H1 (cell line): ENCODE measurements around the gene UQCRC2. TPM values are rescaled to one million over a fixed set of nuclear protein-coding genes. Genes with fewer than 3 reads are reported as not detected.

Experiments
- CHD1 ChIP-seq: IDR thresholded peaks from 2 replicates; pipeline ENCODE4 v1.6.1; 2012; ENCODE audit warnings: low read depth, low read length, improper control_type of control experiment
- CHD7 ChIP-seq: fragments of 300-600 bp; sonication (generic); IDR thresholded peaks from 2 replicates; pipeline ENCODE4 v1.7.1; 2012; ENCODE audit warnings: low read length, moderate library complexity, mild to moderate bottlenecking, inconsistent platforms; ENCODE audit not compliant: insufficient replicate concordance
- JUND ChIP-seq: IDR thresholded peaks from 2 replicates; pipeline ENCODE4 v1.6.1; 2011; ENCODE audit warnings: mild to moderate bottlenecking, improper control_type of control experiment, low read length
- KDM4A ChIP-seq: IDR thresholded peaks from one replicate; pipeline ENCODE4 v1.7.1; 2012; ENCODE audit warnings: low read depth, mild to moderate bottlenecking, moderate library complexity, low read length, inconsistent platforms; ENCODE audit not compliant: severe bottlenecking
- KDM5A ChIP-seq: fragments of 200-600 bp; IDR thresholded peaks from 2 replicates; pipeline ENCODE4 v1.7.1; 2012; ENCODE audit warnings: mild to moderate bottlenecking, low read length, inconsistent platforms, mixed read lengths
- NANOG ChIP-seq: IDR thresholded peaks from 2 replicates; pipeline ENCODE4 v1.6.1; 2011; ENCODE audit warnings: low read length, low read depth, mild to moderate bottlenecking, inconsistent platforms; ENCODE audit not compliant: insufficient read depth, poor library complexity, severe bottlenecking
- RBBP5 ChIP-seq: IDR thresholded peaks from 2 replicates; pipeline ENCODE4 v1.7.1; 2012; ENCODE audit warnings: low read depth, mild to moderate bottlenecking, inconsistent platforms, low read length, moderate library complexity, borderline replicate concordance
- RFX5 ChIP-seq: IDR thresholded peaks from 2 replicates; pipeline ENCODE4 v1.6.1; 2011; ENCODE audit warnings: low read depth, low read length, improper control_type of control experiment, borderline replicate concordance
- SIX5 ChIP-seq: IDR thresholded peaks from 2 replicates; pipeline ENCODE4 v1.6.1; 2011; ENCODE audit warnings: mild to moderate bottlenecking, low read depth, low read length
- SP1 ChIP-seq: IDR thresholded peaks from 2 replicates; pipeline ENCODE4 v1.6.1; 2011; ENCODE audit warnings: low read depth, low read length
- SUZ12 ChIP-seq: fragments of 200-600 bp; sonication (generic); IDR thresholded peaks from 2 replicates; pipeline ENCODE4 v1.6.1; 2012; ENCODE audit warnings: mild to moderate bottlenecking, inconsistent platforms, low read length, moderate library complexity, mixed read lengths
- polyA plus RNA-seq, 7 experiments: library from polyadenylated mRNA; depleted of rRNA in 3 of 7; stranded (reverse) in 5 of 7; unstranded in 2 of 7; fragments of >200 nt in 5 of 7; fragments of 200-250 nt in 2 of 7; gene quantifications; 1 replicate in 5 of 7; 2 replicates in 1 of 7; 4 replicates in 1 of 7; pipeline versions ENCODE4 v1.2.1 to v1.2.3, GENCODE V29; 2011 to 2013; ENCODE audit warnings: missing spikeins in 2 of 7, mixed read lengths in 2 of 7
- total RNA-seq: library from RNA; stranded (reverse); fragmentation: NEBNext Ultra II Directional; extraction: Animal tissue kit (Norgen Biotek cat#: 25700); gene quantifications from 2 replicates; pipeline ENCODE4 v1.2.1, GENCODE V29; 2021

UQCRC2 gene
- total and polyA plus RNA-seq, 2 of the 8 experiments (the other 6 are each of a cell fraction or from before 2014, with no cell fraction given): 94.4 to 182 TPM

GRCh38 chr16:22007509-22008214, 54.5 kb downstream of the UQCRC2 start, which contains the start of gene MOSMO (continued):
- TF ChIP-seq RFX5: no peak
- TF ChIP-seq SIX5: no peak
- TF ChIP-seq JUND: no peak
- peak; percentile 65; the same call in 1 of the 2 replicates for TF ChIP-seq RBBP5
- TF ChIP-seq CHD7: no peak
- TF ChIP-seq SUZ12: no peak
- no peak for TF ChIP-seq CHD1
- no peak for TF ChIP-seq KDM5A
- no peak for TF ChIP-seq SP1
- peak; percentile 56 for TF ChIP-seq KDM4A
- no peak for TF ChIP-seq NANOG
